Naive thymus-derived CD8-positive, alpha-beta T cell (primary cell): ENCODE data around the gene CHST5. TPM values are rescaled to one million over a fixed set of nuclear protein-coding genes. Genes with fewer than 3 reads are reported as not detected.

Source experiments
- ATAC-seq, 2 donors: fragments of 150-1000 bp; cut with Tn5 transposase in 1 of 2; sonication (Bioruptor Pico), chemical (Tn5 transposase) in 1 of 2; 1 replicate in 1 of 2; 2 replicates in 1 of 2; pipeline ENCODE4 v1.10.0; 2021; ENCODE audit warnings: mild to moderate bottlenecking in 2 of 2, moderate library complexity in 2 of 2
- POLR2A ChIA-PET: fragments of 350-600 bp; sonication (Branson Sonifier 250); formaldehyde crosslinking; loops from one replicate; lab custom pipeline; 2021; ENCODE audit warnings: antibody characterized with exemption; lab: Charles Lee
- DNase-seq, 10 donors: peaks; one replicate each; pipeline versions ENCODE4 v3.0.0 to v3.0.0-alpha.2; 2020 to 2022
- H3K27ac Mint-ChIP-seq, 10 donors: one replicate each; pipeline ENCODE4 v1.8.0; 2020 to 2022; ENCODE audit warnings: mild to moderate bottlenecking in 10 of 10, mixed read lengths in 10 of 10, moderate library complexity in 4 of 10, inconsistent platforms in 1 of 10
- H3K27me3 Mint-ChIP-seq, 5 donors: one replicate each; pipeline ENCODE4 v1.8.0; 2021 to 2022; ENCODE audit warnings: mixed read lengths in 5 of 5
- H3K36me3 Mint-ChIP-seq, 3 donors: one replicate each; pipeline ENCODE4 v1.8.0; 2020 to 2022; ENCODE audit warnings: mixed read lengths in 3 of 3, mild to moderate bottlenecking in 2 of 3, inconsistent platforms in 1 of 3
- H3K4me1 Mint-ChIP-seq, 4 donors: one replicate each; pipeline ENCODE4 v1.8.0; 2021 to 2022; ENCODE audit warnings: mixed read lengths in 4 of 4
- H3K4me3 Mint-ChIP-seq, 10 donors: one replicate each; pipeline ENCODE4 v1.8.0; 2020 to 2022; ENCODE audit warnings: mild to moderate bottlenecking in 10 of 10, mixed read lengths in 10 of 10, moderate library complexity in 6 of 10, inconsistent platforms in 1 of 10
- H3K9me3 Mint-ChIP-seq, 9 donors: one replicate each; pipeline ENCODE4 v1.8.0; 2020 to 2022; ENCODE audit warnings: mixed read lengths in 9 of 9, mild to moderate bottlenecking in 3 of 9, inconsistent platforms in 1 of 9, moderate library complexity in 1 of 9
- polyA plus RNA-seq, 3 donors: library from polyadenylated mRNA; unstranded; fragments of 300-500 nt; fragmentation: Illumina TruSeq; gene quantifications; one replicate each; pipeline ENCODE4 v1.2.3, GENCODE V29; 2021
- total RNA-seq, 8 experiments: library from RNA in 2 of 8; stranded (reverse) in 2 of 8; gene quantifications; one replicate each; pipeline ENCODE4 v1.2.3 and lab custom pipeline; 2021 to 2026

CHST5 gene
- not detected for total RNA-seq
- not detected for polyA plus RNA-seq
- total RNA-seq (lab: John Stamatoyannopoulos, UW), result 0 to 0.08 (median 0.04) reads per million in 6 experiments

DNA sequence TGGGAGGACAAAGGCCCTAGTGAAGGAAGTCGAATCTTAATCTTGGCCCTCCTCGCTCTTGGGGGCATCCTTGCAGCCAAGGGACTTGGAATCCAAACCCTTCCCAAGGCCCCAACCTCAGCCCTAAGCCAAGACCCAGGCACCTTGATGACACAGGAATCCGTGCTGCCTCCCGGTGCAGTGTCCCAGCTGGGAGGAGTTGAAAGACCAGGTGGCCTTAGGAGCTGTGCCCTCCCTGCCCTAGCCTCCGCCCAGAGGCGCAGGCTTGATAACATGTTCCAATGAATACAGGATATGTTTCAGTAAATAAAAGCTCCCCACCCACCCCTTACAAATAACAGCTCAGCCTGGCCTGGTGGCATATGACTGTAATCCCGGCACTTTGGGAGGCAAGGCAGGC lies at the start of gene CHST5:
TSS of gene CHST5 (minus strand) at position 208 of the 400 bp plus-strand sequence. CDS start 5,724 bp downstream, outside the sequence.
- ATAC-seq (no peak), DNase-seq (no peak)
- peaks cover 0 to 4% (median 2%) of the 10 kb centered on the region in 5 donors for H3K27me3 Mint-ChIP-seq
- no peaks in the 10 kb centered on the region for H3K9me3 Mint-ChIP-seq
- no peak within 1 kb of the TSS for H3K27ac Mint-ChIP-seq
- no peaks in the 10 kb centered on the region for H3K36me3 Mint-ChIP-seq
- POLR2A ChIA-PET, result no interaction called here
- H3K4me1 Mint-ChIP-seq, result no peaks in the 10 kb centered on the region
- H3K4me3 Mint-ChIP-seq, result no peak within 1 kb of the TSS

DNA sequence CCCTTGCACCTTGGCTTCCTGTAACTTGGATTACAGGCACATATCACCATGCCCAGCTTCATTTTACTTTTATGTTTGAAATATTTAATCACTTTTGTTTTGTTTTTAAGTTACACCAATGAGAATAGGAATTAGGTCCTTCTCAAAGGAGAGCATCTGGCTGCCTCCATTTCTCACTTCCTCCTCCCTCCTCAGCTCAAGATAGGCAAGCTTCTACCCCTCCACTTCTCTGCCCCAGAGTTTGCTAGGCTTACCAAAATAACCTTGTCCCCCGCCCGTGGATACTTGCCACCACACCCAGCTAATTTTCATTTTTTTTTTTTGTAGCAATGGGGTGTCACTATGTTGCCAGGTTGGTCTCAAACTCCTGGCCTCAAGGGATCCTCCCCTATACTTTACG lies 48.2 kb upstream of the CHST5 start:
- peaks cover 0 to 19% (median 5%) of the 10 kb centered on the region in 4 donors for H3K4me1 Mint-ChIP-seq
- DNase-seq (no peak), ATAC-seq (no peak)
- POLR2A ChIA-PET, result no interaction called here
- no peaks in the 10 kb centered on the region for H3K9me3 Mint-ChIP-seq
- peak overlapping the region in 6 of 10 donors; percentile 27 to 83 (median 69) for H3K27ac Mint-ChIP-seq
- peaks cover 0 to 18% (median 4%) of the 10 kb centered on the region in 3 donors for H3K36me3 Mint-ChIP-seq
- no peaks in the 10 kb centered on the region for H3K27me3 Mint-ChIP-seq
- H3K4me3 Mint-ChIP-seq, result no peak overlapping the region

DNA sequence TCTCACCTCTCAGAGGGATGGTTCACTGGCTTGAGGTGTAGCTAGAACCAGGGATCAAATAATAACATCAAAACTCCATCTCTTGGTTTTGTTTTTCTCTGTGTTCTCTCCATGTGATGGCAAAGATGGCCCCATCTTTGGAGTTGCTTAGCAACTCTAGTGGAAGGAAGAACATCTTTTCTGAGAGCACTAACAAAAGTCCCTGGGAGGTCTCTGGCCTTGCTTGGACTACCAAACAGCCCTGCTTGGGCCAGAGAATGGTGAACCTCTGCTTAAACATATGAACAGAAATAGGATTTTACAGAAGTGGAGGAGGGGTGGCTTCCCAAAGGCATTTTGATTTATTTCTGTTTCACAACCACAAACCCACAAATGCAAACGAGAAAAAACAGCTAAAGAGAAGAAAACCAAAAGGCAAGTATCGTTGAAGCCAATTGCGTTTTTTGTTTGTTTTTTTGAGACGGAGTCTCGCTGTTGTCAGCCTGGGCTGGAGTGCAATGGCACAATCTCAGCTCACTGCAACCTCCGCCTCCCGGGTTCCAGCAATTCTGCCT lies 43.5 kb upstream of the CHST5 start:
- Mint-ChIP-seq H3K27me3 (no peaks in the 10 kb centered on the region), H3K4me1 (peaks cover 0 to 18% (median 5%) of the 10 kb centered on the region in 4 donors), H3K36me3 (peaks cover 0 to 61% (median 9%) of the 10 kb centered on the region in 3 donors), H3K4me3 (no peak overlapping the region), H3K27ac (peak overlapping the region in 4 of 10 donors; percentile 9 to 79 (median 33)), H3K9me3 (no peaks in the 10 kb centered on the region)
- DNase-seq (no peak), ATAC-seq (no peak)
- POLR2A ChIA-PET, result no interaction called here

DNA sequence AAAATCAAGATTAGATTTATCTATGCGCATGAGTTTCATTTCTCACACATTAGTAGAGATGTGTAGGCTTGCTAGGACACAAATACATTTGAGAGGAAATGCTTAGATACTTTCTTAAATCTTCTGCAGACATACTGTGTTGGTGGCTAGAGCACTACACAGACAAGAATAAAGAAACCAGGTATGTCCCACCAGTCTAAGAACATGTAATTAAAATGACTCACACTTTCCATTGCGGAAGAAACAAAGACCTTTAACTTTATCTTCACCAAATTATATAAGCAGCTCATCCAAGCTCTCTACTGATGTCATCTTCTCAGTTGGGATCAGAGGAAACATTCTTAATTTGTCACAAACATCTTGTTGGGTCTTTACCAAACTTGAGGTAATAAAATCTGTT lies 42.8 kb upstream of the CHST5 start:
- no peak for ATAC-seq
- POLR2A ChIA-PET, result no interaction called here
- Mint-ChIP-seq H3K27me3 (no peaks in the 10 kb centered on the region), H3K27ac (peak overlapping the region in 3 of 10 donors; percentile 1 to 23 (median 9)), H3K9me3 (no peaks in the 10 kb centered on the region), H3K36me3 (peaks cover 0 to 65% (median 9%) of the 10 kb centered on the region in 3 donors), H3K4me1 (peaks cover 0 to 14% (median 5%) of the 10 kb centered on the region in 4 donors), H3K4me3 (no peak overlapping the region)
- DNase-seq, result no peak

DNA sequence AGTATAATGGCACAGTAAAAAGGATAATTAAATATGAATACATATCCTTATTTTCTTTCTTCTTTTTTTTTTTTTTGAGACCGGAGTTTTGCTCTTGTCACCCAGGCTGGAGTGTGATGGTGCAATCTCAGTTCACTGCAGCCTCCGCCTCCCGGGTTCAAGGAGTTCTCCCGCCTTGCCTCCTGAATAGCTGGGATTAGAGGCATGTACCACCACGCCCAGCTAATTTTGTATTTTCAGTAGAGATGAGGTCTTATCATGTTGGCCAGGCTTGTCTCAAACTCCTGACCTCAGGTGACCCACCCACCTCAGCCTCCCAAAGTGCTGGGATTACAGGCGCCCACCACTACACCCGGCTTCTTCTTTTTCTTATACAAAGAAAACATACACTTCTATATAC lies 42.3 kb upstream of the CHST5 start:
- ATAC-seq (no peak), DNase-seq (no peak)
- H3K36me3 Mint-ChIP-seq, result peaks cover 0 to 71% (median 9%) of the 10 kb centered on the region in 3 donors
- H3K27ac Mint-ChIP-seq, result peak overlapping the region in 1 of 10 donors; percentile 9
- POLR2A ChIA-PET, result interaction anchor here (0.7 kb wide), 1 partner anchor 12 kb away, joined by 3 read pairs; the partner anchor contains the start of gene GABARAPL2
- peaks cover 3 to 19% (median 8%) of the 10 kb centered on the region in 4 donors for H3K4me1 Mint-ChIP-seq
- no peak overlapping the region for H3K4me3 Mint-ChIP-seq
- no peaks in the 10 kb centered on the region for H3K27me3 Mint-ChIP-seq
- no peaks in the 10 kb centered on the region for H3K9me3 Mint-ChIP-seq

DNA sequence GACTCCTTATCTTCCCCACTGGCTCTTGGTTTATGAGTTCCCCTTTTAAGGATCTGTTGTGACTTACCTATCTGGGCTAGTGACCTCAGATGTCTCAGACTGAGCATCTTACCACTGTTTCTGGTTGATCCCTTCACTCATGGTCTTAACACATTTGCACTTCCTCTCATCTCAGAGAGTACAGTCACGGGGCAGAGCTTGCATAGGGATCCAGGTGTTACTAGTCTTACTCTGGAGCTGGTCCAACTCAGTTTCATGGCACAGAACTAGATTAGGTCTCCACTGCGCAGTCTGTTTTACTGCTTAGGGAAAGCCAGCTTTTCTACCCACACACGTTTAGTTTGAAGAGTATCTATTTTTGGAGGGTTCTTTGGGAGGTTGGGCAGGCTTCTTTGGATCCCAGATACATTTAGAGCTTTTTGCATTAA lies 40.5 kb upstream of the CHST5 start:
- DNase-seq (no peak), ATAC-seq (no peak)
- no peak overlapping the region for H3K4me3 Mint-ChIP-seq
- H3K4me1 Mint-ChIP-seq, result peaks cover 5 to 32% (median 19%) of the 10 kb centered on the region in 4 donors
- no peaks in the 10 kb centered on the region for H3K9me3 Mint-ChIP-seq
- peaks cover 0 to 87% (median 9%) of the 10 kb centered on the region in 3 donors for H3K36me3 Mint-ChIP-seq
- peak overlapping the region in 6 of 10 donors; percentile 8 to 61 (median 32) for H3K27ac Mint-ChIP-seq
- H3K27me3 Mint-ChIP-seq, result no peaks in the 10 kb centered on the region
- POLR2A ChIA-PET, result interaction anchor here (0.6 to 2.0 kb wide), 2 partner anchors 10 to 42 kb away, joined by 7 to 8 read pairs; partner anchors contain the start of gene GABARAPL2

DNA sequence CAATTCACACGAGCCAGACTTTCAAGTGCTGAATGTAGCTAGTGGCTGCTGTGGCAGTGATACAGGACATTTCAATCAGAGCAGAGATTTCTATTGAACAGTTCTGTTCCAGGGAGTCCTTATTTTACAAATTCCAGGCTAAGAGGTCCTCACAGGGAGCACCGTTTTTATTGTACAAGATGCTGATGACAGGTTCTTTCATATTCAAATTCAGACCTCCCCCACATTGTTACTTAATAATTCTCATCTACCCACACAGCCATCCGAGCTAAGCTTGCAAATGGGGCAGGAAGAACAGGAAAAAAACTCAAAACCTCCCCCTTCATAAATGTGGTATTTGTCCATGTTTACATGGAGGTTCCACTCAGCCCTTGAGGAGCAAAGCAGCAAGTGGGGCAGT lies 40.0 kb upstream of the CHST5 start:
- peaks cover 5 to 36% (median 22%) of the 10 kb centered on the region in 4 donors for H3K4me1 Mint-ChIP-seq
- no peak for DNase-seq
- no peaks in the 10 kb centered on the region for H3K27me3 Mint-ChIP-seq
- POLR2A ChIA-PET, result interaction anchor here (2.0 kb wide), 1 partner anchor 9 kb away, joined by 8 read pairs; the partner anchor contains the start of gene GABARAPL2
- H3K9me3 Mint-ChIP-seq, result no peaks in the 10 kb centered on the region
- H3K36me3 Mint-ChIP-seq, result peaks cover 0 to 89% (median 9%) of the 10 kb centered on the region in 3 donors
- ATAC-seq, result no peak
- no peak overlapping the region for H3K4me3 Mint-ChIP-seq
- peak overlapping the region in 4 of 10 donors; percentile 8 to 39 (median 28) for H3K27ac Mint-ChIP-seq

DNA sequence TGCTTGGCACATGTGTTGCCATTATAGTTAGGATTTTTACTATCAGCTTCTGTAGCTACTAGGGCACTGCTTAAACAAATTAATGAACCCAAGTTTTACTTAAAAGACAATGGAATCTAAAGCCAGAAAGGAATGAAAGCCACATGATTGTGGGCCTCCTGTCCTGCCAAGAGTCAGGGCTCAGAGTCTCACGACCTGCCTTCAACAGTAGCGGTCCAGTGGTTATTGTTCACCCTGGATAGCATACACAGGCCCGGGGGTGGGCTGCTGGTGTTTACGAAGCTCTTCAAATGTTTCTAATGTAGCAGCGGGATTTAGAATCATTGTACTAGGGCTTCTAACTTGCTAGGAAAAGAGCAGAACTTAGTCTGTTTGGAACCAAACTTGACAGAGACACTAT lies 38.0 kb upstream of the CHST5 start:
- Mint-ChIP-seq H3K27ac (peak overlapping the region in 3 of 10 donors; percentile 1 to 74 (median 9)), H3K9me3 (no peaks in the 10 kb centered on the region), H3K4me3 (no peak overlapping the region), H3K36me3 (peaks cover 0 to 90% (median 5%) of the 10 kb centered on the region in 3 donors), H3K27me3 (no peaks in the 10 kb centered on the region), H3K4me1 (peaks cover 10 to 49% (median 37%) of the 10 kb centered on the region in 4 donors)
- DNase-seq (no peak), ATAC-seq (no peak)
- POLR2A ChIA-PET, result interaction anchor here (1.0 kb wide), 1 partner anchor 8 kb away, joined by 3 read pairs; the partner anchor contains the start of gene GABARAPL2

DNA sequence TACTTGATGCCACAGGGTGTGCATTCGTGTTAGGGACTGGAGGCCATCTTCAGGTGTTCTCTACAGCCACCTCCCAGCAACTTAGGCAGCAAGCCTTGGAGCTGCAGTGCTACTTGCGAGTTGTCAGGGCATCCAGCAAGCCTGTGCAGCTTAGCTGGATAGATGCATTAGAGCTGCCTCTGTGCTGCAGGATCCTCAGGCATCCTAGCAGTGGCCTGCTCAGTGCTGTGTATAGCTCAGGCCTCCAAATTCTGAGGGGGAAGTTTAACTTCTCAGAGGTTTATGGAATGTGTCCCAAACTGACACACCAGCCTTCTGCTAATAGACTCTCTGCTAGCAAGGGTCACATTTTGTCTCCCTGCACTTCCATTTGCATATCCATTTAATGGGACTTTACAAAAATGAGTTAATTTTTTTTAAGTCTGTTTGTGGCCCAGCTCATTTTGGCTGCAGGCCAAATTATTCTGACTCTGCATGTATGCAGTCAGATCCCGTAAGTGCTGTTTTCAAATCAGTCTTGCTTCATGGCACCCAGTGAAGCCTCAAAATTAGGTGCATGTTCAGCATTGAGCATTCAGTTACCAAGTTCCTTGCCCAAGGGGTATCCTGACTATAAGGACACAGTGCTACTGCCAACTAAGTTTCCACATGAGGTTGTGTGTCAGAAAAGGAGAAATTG lies 37.1 kb upstream of the CHST5 start:
- Mint-ChIP-seq H3K4me3 (no peak overlapping the region), H3K27me3 (no peaks in the 10 kb centered on the region), H3K4me1 (peaks cover 10 to 56% (median 44%) of the 10 kb centered on the region in 4 donors), H3K27ac (no peak overlapping the region), H3K36me3 (peaks cover 0 to 90% (median 7%) of the 10 kb centered on the region in 3 donors), H3K9me3 (no peaks in the 10 kb centered on the region)
- DNase-seq, result no peak
- no peak for ATAC-seq
- POLR2A ChIA-PET, result interaction anchor here (0.6 kb wide), 2 partner anchors 49 to 78 kb away, joined by 3 to 4 read pairs; partner anchors contain the start of gene CHST6

DNA sequence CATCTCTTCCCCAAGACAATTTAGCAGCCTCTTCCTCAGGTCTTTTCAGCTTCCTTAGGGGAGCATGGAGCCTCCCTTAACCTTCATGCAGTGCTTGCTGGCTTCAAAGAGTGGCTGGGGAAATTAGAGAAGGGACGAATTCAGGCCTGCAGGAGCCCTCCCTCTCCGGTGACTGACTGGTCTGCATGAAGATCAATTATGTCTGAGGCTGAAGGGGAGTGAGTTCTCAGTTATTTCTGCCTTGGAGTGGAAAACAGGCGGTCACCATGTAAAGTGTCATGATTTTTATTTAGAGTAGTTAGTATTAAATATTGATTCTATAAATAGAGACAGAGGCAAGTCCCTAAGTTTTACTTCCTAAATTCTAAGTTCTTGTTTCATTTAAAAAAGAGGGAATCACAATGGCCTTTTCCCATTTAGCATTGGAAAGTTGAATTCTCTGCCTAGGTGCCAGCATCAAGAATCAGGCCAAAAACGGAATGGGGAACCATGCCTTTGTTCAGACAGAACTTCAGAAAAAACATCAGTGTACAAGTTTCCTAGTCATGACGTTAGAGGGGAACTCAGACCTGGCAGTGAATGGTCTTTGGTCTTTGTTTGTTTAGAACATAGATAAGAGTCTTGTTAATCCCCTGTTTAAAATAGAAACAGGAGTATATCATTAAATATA lies 34.6 kb upstream of the CHST5 start:
- Mint-ChIP-seq H3K36me3 (peaks cover 0 to 68% (median 3%) of the 10 kb centered on the region in 3 donors), H3K27ac (peak overlapping the region in 6 of 10 donors; percentile 20 to 73 (median 50)), H3K9me3 (no peaks in the 10 kb centered on the region), H3K4me3 (peak overlapping the region in 1 of 10 donors; percentile 14), H3K27me3 (no peaks in the 10 kb centered on the region), H3K4me1 (peaks cover 13 to 64% (median 59%) of the 10 kb centered on the region in 4 donors)
- no peak for ATAC-seq
- no peak for DNase-seq
- POLR2A ChIA-PET, result interaction anchor here (1.2 kb wide), 1 partner anchor 78 kb away, joined by 4 read pairs; no protein-coding TSS in a partner anchor

DNA sequence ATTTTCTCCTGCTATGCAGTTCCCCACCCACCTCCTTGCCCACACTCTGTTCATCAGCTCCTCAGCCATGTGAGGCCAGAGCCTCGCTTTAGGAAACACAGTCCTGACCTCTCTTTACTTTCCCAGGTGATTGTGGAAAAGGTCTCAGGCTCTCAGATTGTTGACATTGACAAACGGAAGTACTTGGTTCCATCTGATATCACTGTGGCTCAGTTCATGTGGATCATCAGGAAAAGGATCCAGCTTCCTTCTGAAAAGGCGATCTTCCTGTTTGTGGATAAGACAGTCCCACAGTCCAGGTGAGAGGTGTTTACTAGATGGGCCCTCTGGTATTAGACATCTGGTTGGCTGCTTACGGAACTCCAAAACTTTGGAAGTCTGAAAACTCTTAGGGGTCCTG lies 32.0 kb upstream of the CHST5 start:
- peak overlapping the region; percentile 51 to 99 (median 94) for H3K4me3 Mint-ChIP-seq
- POLR2A ChIA-PET, result interaction anchor here (4.7 to 6.1 kb wide), 2 partner anchors 54 to 80 kb away, joined by 32 to 58 read pairs; partner anchors contain the start of genes ADAT1, KARS1 and TERF2IP
- no peak for ATAC-seq

More for the DNA sequence above, 32.0 kb upstream of the CHST5 start:
- Mint-ChIP-seq H3K36me3 (peaks cover 0 to 46% (median 3%) of the 10 kb centered on the region in 3 donors), H3K4me1 (peaks cover 8 to 65% (median 55%) of the 10 kb centered on the region in 4 donors), H3K27me3 (peaks cover 0 to 12% (median 5%) of the 10 kb centered on the region in 5 donors), H3K9me3 (no peaks in the 10 kb centered on the region), H3K27ac (peak overlapping the region in 9 of 10 donors; percentile 22 to 91 (median 68))
- no peak for DNase-seq
